HG03354 (cell line): ENCODE measurements around the gene LMNB1.
A peak's percentile ranks its signal among the peaks of the same experiment; 100 is the strongest.
"Not testable (repeated sequence)": the region's sequence is repeated elsewhere in the genome, so short reads cannot be mapped to it uniquely, and the experiment has no call there.

Experiments
- ATAC-seq: cut with Tn5 transposase; IDR thresholded peaks from one replicate; pipeline ENCODE4 v1.9.1; 2021; ENCODE audit warnings: mild to moderate bottlenecking; ENCODE audit not compliant: unreplicated experiment, poor library complexity, severe bottlenecking

Gene LMNB1

DNA sequence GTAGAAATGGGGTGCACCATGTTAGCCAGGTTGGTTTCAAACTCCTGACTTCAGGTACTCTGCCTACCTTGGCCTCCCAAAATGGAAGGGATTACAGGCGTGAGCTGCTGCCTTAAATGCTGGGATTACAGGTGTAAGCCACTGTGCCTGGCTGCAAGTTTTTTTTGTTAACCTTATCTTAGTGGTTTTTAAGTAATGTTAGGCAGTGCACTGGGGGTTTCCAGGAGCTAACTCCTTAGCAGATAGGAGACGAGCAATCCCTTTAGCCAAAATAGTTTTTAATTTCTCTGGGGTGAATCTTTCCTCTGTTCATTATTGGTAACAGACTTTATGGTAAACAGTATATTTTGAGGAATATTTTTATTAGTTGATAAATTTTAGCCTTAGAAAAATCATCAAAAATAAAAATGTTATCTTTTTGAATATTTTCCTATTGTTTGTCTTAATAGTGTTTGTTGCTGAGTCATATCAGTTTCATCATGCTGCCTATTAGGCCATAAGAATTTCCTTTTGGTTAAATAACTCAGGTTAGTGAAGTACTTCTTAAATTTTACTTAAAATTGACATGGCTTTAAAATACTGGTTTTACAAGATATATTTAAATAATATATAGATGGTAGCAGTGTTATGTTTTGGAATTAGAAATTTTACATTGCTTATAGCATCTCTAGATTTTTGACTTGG is 37.9 kb downstream of the LMNB1 start:
- no peak for ATAC-seq

DNA sequence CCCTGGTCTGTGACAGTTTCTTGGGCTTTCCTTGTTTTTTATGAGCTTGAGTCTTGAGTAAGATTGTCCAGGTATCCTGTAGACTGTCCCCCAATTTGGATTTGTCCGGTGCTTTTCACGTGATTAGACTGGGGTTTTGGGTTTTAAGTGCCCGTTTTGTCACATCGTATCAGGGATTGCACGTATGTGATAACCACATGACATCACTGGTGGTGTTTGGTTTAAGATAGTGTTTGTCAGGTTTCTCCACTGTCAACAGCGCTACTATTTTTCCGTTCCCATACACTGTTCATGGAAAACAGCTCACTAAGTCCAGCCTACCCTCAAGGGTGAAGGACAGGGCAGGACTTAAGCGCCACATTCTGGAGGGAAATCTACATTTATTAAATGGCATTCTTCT is 39.7 kb downstream of the LMNB1 start:
- ATAC-seq, result no peak

DNA sequence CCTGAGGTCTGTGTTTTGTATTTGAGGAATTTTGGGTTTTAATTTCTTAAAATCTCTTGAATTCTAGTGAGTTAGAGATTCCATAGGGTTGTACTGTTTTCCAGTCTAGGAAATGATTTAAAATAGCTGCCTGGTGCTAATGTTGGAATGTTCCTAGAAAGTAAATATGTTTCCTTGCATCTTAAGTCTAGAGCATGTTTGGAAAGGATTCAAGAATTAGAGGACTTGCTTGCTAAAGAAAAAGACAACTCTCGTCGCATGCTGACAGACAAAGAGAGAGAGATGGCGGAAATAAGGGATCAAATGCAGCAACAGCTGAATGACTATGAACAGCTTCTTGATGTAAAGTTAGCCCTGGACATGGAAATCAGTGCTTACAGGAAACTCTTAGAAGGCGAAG is 41.8 kb downstream of the LMNB1 start:
- no peak for ATAC-seq

DNA sequence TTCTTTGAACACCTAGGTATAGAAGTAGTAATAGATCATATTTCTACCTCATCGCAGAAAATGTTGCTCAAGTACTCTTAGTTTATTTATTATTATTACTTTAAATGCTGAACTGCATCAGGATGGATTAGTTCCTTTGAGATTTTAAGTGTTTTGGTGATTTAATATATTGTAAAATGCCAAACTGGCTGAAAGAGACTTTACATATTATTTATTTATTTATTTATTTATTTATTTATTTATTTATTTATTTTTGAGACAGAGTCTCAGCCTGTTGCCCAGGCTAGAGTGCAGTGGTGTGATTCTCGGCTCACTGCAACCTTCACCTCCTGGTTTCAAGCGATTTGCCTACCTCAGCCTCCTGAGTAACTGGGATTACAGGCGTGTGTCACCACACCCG is 42.3 kb downstream of the LMNB1 start:
- no peak for ATAC-seq

DNA sequence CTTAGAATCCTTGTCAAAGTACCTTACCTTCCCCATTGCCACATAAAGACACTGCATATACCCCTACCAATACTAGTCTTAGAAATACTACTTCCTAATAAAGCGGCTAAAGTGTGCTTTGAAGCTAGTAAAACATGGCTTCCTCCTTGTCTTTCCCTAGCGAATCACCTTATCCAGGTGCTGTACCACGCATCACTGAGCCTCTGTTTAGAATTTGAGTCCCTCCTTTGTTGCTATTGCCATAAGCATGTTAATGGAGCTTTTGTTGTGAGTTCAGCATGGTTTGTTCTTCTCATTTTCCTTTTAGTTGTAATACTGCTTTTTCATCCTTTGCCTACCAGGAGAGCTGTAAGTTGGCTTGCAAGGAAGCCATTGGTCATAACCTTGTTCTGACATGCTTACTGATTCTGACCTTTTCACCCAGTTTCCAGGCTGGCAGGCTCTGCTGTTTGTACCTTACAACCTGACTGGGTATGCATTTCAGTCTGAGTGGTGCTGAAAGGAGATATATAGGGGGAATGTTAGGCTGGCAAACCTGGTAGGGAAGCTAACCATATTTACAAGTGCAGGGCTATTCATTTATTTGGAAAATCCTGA is 49.8 kb downstream of the LMNB1 start:
- no peak for ATAC-seq

DNA sequence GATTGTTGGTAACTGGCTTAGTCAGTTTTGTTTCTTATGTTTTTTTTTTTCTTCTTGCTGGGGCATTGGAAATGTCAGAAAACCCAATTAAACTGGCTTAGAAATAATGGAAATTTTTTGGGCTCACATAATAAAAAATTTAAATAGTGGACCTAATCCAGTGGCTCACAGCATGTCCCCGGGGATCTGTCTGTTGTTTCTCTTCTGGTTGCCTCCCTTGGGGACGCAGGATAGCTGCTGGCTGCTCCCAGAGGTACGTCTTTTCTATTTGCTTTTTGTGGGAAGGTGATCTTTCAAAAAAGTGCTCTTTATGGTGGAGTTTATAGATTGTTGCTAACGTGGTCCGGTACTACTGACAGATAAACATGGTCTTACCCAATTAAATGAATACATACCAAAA is 52.2 kb downstream of the LMNB1 start:
- no peak for ATAC-seq

DNA sequence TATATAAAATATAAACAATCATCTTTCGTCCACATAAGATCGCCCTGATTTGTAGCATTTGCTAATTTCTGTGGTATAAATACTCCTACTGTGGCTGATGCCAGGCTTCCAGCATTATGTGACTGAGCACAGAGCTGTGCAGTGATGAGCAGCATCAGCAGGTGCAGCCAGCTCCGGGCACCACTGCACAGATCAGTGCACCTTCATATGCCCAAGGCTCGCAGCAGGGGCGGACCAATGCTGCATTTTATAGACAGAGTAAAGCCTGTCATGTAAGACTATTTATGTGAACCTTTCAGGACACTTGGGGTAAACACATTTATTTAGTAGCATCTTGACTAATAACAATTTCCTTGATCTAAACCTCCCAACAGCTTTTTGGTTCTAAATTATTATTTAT is 53.1 kb downstream of the LMNB1 start:
- ATAC-seq, result no peak

DNA sequence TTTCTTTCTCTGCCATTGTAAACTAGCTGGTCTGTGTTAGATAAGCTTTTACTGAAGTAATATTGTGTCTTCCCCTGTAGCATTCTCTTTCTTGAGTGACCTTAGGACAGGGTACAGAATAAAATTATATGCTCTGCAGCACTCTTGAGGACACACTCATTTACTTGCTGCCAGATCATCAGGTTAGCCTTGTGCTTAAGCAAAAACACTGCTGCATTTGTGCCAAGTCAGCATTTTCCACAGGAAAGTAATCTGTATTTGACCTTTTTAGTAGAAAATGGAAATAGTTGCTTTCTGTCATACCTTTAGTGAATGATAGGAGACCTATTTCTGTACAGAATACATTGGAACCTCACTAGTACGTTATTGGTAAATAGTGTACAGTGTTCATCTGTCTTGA is 54.2 kb downstream of the LMNB1 start:
- ATAC-seq, result no peak

DNA sequence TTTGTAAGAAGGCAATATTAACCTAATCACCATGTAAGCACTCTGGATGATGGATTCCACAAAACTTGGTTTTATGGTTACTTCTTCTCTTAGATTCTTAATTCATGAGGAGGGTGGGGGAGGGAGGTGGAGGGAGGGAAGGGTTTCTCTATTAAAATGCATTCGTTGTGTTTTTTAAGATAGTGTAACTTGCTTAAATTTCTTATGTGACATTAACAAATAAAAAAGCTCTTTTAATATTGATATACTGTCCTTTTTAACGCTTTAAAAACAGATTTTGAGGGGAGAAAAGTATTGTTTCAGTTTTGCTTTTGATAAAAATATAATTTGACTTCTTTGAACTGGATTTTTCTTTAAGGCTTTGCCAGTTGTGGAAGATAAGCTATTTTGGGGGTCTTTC is 59.8 kb downstream of the LMNB1 start:
- ATAC-seq, result no peak

DNA sequence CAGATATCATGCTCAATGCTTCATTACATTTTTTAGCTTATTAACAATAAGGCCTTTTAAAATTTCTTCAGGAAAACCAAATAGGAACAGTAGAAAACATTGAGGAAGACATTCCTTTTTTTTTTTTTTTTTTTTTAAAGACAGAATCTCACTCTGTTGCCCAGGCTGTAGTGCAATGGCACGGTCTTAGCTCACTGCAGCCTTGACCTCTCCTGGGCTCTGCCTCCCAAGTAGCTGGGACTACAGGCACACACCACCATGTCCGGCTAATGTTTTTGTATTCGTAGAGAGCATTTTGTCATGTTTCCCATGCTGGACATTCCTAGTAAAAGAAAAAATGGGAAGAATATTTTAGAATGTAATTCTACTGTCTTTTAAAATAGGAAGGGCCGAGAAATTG is 60.3 kb downstream of the LMNB1 start:
- ATAC-seq, result no peak

DNA sequence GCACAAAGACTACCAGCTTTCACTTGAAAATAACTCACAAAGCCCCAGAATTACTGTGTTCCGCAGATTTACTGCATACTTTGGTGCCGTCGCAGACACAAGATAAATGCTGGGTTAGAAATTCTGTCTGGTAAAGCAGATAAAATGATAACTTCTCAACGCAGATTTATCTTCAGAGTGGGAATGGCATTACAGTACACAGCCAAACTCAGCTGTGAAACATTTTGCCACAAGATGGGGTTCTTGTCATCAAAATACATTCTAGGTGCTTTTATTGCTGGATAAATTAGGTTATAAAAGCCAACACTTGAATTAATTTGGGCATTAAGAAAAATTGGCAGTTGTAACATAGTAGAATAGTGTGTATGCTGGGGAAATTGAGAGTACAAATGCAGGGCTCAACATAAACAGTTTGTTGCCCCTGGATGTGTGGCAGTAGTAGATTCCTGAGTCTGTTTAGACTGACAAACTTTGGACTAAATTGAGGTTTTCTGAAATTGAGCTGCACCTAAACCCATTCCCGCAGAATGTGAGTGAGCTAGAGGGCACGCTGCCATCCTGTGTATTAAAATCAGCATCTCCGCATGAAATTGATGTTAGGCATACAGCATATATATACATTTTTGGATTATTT is 61.1 kb downstream of the LMNB1 start:
- ATAC-seq, result no peak

DNA sequence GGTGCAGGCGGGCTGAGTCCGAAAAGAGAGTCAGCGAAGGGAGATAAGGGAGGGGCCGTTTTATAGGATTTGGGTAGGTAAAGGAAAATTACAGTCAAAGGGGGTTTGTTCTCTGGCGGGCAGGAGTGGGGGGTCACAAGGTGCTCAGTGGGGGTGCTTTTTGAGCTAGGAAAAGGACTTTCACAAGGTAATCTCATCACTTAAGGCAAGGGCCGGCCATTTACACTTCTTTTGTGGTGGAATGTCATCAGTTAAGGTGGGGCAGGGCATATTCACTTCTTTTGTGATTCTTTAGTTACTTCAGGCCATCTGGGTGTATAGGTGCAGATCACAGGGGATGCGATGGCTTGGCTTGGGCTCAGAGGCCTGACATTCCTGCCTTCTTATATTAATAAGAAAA is 62.5 kb downstream of the LMNB1 start:
- ATAC-seq, result not testable (repeated sequence)

DNA sequence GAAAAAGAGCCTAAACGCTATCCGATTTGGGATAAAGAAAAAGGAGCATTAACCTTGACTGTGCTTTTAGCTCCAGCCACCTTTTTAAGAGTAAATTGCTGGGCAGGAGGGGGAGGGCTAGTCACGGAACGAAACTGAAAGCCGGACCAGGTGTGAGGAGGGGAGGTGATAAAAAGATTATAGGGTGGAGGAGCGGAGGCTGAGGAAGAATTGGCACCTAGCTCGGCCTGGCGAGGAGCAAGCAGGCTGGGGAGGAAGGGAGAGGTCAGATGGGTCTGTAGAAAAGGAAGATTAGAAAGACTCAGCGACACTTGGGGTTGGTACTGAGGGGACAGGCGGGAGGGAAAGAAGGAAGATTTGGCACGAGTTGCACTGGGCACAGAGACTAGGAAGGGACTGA is 66.4 kb downstream of the LMNB1 start:
- not testable (repeated sequence) for ATAC-seq

DNA sequence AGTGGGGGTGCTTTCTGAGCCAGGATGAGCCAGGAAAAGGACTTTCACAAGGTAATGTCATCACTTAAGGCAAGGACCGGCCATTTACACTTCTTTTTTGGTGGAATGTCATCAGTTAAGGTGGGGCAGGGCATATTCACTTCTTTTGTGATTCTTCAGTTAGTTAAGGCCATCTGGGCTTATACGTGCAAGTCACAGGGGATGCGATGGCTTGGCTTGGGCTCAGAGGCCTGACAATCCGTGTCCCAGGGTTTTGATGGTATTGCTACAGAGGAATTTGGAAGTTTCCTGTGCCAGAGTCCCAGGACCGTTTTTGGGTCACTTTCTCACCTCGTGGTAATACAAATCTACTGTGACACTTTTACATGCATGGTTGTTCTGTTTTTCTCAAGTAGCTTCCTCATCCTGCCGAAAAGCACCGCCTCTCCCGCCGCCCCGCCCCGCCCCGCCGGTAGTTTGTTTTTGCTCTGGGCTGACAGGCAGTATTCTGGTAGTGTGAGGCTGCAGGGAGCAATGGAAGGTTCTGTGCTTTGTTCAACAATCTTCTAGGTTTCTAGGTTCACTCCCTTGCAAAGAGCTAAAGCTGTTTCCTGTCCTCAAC is 68.6 kb downstream of the LMNB1 start:
- ATAC-seq, result peak; percentile 89

DNA sequence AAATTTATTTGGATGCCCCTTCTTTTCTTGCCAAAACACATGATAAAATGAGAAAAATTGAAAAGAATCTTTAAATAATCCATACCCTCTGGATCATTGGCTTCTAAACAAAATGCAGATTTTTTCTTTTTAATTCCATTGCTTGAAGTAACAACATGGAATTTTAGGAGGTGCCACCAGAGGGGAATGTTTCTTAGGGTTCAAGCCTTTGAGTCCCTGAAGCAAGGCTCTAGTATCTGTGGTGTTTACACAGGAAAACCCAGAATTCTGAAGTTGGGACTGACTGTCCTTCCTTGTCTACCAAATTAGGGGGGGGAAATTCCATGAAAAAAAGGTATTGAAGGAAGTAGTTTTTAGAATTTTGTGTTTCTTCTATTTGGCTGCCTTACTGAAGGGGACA is 69.4 kb downstream of the LMNB1 start:
- ATAC-seq, result no peak

DNA sequence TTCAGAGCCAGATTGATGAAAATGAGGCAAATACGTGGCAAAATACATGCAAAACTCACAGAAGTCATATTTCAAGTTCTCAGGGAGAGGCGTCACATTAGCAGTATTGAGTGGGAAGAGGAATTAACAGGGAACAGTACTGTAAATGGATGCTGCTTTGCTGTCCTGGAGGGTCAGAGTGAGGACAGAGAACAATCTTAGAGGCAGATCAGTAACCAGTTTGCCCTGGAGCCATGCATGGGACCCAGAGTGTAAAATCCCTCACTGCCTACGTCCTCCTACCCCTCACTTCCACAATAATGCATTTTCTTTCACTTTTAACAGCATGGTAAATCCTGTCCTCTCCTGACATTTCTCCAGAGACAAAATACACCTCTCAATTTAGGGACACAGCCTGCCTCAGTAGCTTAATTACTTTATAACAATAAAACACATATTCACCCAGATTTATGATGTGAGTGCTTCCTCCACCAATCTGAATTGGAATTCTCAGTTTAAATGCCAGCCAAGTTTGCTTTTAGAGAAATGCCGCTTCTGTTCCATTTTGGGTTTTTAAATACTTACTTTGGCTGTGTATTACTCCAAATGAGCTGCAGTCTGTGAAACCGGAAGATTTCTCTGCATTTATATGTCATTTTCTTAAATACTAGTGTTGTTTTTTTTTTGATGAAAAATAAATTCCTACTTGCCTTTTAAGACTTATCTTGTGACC is 70.0 kb downstream of the LMNB1 start:
- no peak for ATAC-seq

DNA sequence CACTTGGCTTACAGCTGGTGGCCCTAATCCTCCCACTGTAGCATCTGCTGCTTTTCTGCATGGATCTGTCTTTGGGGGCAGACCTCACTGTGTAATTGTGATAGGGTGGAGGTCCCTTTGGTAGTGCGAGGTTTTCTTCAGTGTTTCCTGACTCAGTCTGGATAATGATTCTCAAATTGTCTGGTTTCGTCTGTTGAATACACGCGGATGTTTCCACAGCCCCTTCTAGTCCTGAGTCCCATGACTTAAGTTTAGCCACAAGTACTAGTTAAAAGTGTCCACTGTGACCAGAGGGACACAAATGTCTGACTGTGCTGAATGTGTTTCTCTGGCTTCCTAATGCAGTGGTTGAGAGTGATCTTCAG is 70.5 kb downstream of the LMNB1 start:
- ATAC-seq, result no peak

DNA sequence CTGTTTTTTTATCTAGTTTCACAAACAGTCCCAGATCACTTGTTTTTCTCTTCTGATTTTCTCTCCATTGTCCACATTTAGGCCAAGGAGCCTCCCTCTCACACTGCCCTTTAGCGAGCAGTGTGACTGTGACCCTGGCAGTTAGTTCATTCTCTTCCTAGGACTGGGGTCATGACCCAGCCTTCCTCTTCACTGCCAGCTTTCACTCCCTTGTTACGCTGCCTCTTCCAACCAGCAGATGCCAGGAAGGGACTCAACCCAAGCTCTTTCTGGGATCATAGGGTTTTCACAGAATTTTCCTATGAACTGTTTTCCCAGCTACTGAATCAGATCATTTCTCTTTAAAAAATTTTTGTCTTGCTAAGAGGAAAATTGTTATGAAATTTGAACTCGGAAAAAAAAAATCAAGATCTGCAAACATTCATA is 70.9 kb downstream of the LMNB1 start:
- ATAC-seq, result no peak

DNA sequence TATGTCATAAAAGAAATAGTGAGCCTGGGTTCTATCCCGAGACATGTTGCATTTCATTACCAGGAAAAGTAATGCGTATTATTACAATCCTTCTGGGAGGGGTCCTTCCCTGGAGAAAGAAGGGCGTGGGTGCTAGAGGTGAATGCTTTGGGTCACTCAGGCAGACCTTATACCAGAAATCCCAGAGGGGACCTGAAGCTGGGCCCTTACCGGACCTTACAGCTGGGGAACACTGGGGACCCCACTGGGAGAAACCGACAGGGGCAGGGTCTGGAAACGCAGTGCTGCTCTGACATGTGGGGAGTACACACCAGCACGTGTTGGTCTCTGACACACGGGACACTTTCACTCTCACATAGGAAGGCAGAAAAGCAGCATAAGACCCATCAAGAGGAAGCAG is 71.3 kb downstream of the LMNB1 start:
- ATAC-seq, result no peak

DNA sequence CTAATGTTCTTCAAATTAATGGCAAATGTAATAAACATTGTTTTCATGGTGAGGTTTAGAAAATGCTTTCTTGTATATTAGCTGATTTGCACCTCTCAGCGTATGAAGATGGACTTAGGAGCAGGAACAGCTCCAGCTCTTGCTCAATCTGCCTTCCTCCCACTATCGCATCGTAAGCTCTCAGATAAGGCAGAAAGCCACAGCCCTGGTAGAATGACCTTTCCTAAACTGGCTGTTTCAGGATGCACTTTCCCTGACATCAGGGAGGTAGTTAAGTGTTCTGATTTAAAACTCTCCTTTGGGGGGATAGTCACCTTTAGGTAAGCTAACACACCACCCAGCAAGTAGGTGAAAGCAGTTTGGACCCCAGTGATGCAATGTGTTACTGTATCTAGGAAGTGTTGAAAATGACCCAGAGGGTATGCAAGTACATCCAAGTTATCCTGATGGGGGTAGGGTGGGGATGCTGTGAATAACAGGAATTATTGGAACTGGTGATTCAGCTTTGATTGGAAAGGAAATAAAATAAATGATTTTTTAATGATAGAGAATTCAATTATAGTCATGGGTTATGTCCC is 72.3 kb downstream of the LMNB1 start:
- ATAC-seq, result no peak
